Neuronal stem cell (in vitro differentiated cells): ENCODE results near the gene NFKB1.

ENCODE experiments used
- DNase-seq: peaks from one replicate; pipeline ENCODE4 v3.0.0-alpha.2; 2013; ENCODE audit warnings: low spot score
- H2AFZ ChIP-seq: one replicate; pipeline ENCODE4 v1.6.1; 2013; ENCODE audit warnings: mild to moderate bottlenecking, low read length, inconsistent platforms
- H2AK5ac ChIP-seq: 2 replicates; pipeline ENCODE4 v1.6.1; 2013; ENCODE audit warnings: low read depth, mild to moderate bottlenecking, inconsistent platforms, low read length, moderate library complexity, mixed read lengths
- H2BK120ac ChIP-seq: 2 replicates; pipeline ENCODE4 v1.6.1; 2013; ENCODE audit warnings: low read depth, mild to moderate bottlenecking, inconsistent platforms, low read length, moderate library complexity, mixed read lengths
- H2BK12ac ChIP-seq: one replicate; pipeline ENCODE4 v1.6.1; 2013; ENCODE audit warnings: low read length, inconsistent platforms
- H2BK15ac ChIP-seq: 2 replicates; pipeline ENCODE4 v1.6.1; 2013; ENCODE audit warnings: mild to moderate bottlenecking, low read length, inconsistent platforms, mixed read lengths
- H2BK5ac ChIP-seq: one replicate; pipeline ENCODE4 v1.6.1; 2013; ENCODE audit warnings: inconsistent platforms, mild to moderate bottlenecking, low read length, moderate library complexity
- H3K14ac ChIP-seq: one replicate; pipeline ENCODE4 v1.6.1; 2013; ENCODE audit warnings: low read length, inconsistent platforms
- H3K18ac ChIP-seq: 2 replicates; pipeline ENCODE4 v1.6.1; 2013; ENCODE audit warnings: low read length, inconsistent platforms
- H3K23ac ChIP-seq: 2 replicates; pipeline ENCODE4 v1.6.1; 2013; ENCODE audit warnings: low read depth, mild to moderate bottlenecking, mixed read lengths, low read length, inconsistent platforms; ENCODE audit not compliant: poor library complexity
- H3K27ac ChIP-seq: replicated peaks from 3 replicates; pipeline ENCODE4 v1.5.1; 2013; ENCODE audit warnings: low read length, inconsistent platforms
- H3K27me3 ChIP-seq, 3 experiments: 2 replicates each; pipeline ENCODE4 v1.6.1; 2013; ENCODE audit warnings: low read length in 3 of 3, mild to moderate bottlenecking in 2 of 3, inconsistent platforms in 1 of 3, low read depth in 1 of 3, mixed read lengths in 1 of 3, moderate library complexity in 1 of 3; ENCODE audit not compliant: control insufficient read depth in 3 of 3, insufficient read depth in 3 of 3
- H3K36me3 ChIP-seq, 2 donors: replicated peaks in 1 of 2; 2 replicates each; pipeline ENCODE4 v1.6.1; 2013; ENCODE audit warnings: low read length in 2 of 2; ENCODE audit not compliant: control insufficient read depth in 2 of 2, insufficient read depth in 2 of 2
- H3K4ac ChIP-seq: 2 replicates; pipeline ENCODE4 v1.6.1; 2013; ENCODE audit warnings: inconsistent platforms, mild to moderate bottlenecking, low read length, moderate library complexity
- H3K4me1 ChIP-seq, 2 donors: 1 replicate in 1 of 2; 2 replicates in 1 of 2; pipeline ENCODE4 v1.6.1; 2013; ENCODE audit warnings: low read length in 2 of 2, low read depth in 1 of 2; ENCODE audit not compliant: control insufficient read depth in 2 of 2, insufficient read depth in 1 of 2
- H3K4me2 ChIP-seq: one replicate; pipeline ENCODE4 v1.6.1; 2013; ENCODE audit warnings: mild to moderate bottlenecking, low read length, inconsistent platforms; ENCODE audit not compliant: insufficient read depth, poor library complexity, severe bottlenecking
- H3K4me3 ChIP-seq, 2 donors: 2 replicates each; pipeline ENCODE4 v1.5.1; 2013; ENCODE audit warnings: low read length in 2 of 2, mild to moderate bottlenecking in 2 of 2, inconsistent platforms in 1 of 2, moderate library complexity in 1 of 2
- H3K79me1 ChIP-seq: one replicate; pipeline ENCODE4 v1.6.1; 2013; ENCODE audit warnings: low read depth, mild to moderate bottlenecking, inconsistent platforms, low read length, moderate library complexity
- H3K9ac ChIP-seq: one replicate; pipeline ENCODE4 v1.6.1; 2013; ENCODE audit warnings: mild to moderate bottlenecking, low read depth, low read length, inconsistent platforms; ENCODE audit not compliant: poor library complexity
- H3K9me3 ChIP-seq, 2 donors: replicated peaks in 1 of 2; 2 replicates each; pipeline versions ENCODE3 to v1.6.1; 2013; ENCODE audit warnings: low read length in 2 of 2, mild to moderate bottlenecking in 2 of 2, inconsistent platforms in 1 of 2, low read depth in 1 of 2, mixed read lengths in 1 of 2, moderate library complexity in 1 of 2; ENCODE audit not compliant: control insufficient read depth in 2 of 2, insufficient read depth in 1 of 2
- H4K8ac ChIP-seq: one replicate; pipeline ENCODE4 v1.6.1; 2013; ENCODE audit warnings: low read depth, mild to moderate bottlenecking, inconsistent platforms, low read length, moderate library complexity
- H4K91ac ChIP-seq: one replicate; pipeline ENCODE4 v1.6.1; 2013; ENCODE audit warnings: low read length, low read depth, mild to moderate bottlenecking, inconsistent platforms; ENCODE audit not compliant: poor library complexity
- WGBS, 2 donors: extraction: QIAGEN DNeasy Blood & Tissue Kit; methylation state at CpG; one replicate each; pipeline ENCODE4 v1.1.7; 2013; ENCODE audit warnings: missing lambda C conversion rate in 2 of 2, mixed read lengths in 1 of 2; ENCODE audit not compliant: insufficient read length in 2 of 2, insufficient replicate concordance in 1 of 2; ENCODE audit errors: extremely low coverage in 2 of 2; 5-methylcytosine and 5-hydroxymethylcytosine counted together

NFKB1 gene

GRCh38 chr4:102543030-102543928 is 42.1 kb downstream of the NFKB1 start:
- H3K4me1 ChIP-seq, result no peaks in the 10 kb centered on the region
- no peak overlapping the region for H3K14ac ChIP-seq
- H2AK5ac ChIP-seq, result no peak overlapping the region
- no peak overlapping the region for H4K8ac ChIP-seq
- no peak overlapping the region for H3K27ac ChIP-seq
- H3K4ac ChIP-seq, result no peak overlapping the region
- no peak for DNase-seq
- H3K79me1 ChIP-seq, result no peaks in the 10 kb centered on the region
- no peak overlapping the region for H2BK12ac ChIP-seq
- H2BK15ac ChIP-seq, result no peak overlapping the region
- no peaks in the 10 kb centered on the region for H3K27me3 ChIP-seq
- no CpG with 5 or more reads among the region's 12 CpGs for WGBS, 2 donors
- H2BK120ac ChIP-seq, result no peak overlapping the region
- no peak overlapping the region for H3K4me2 ChIP-seq
- H3K36me3 ChIP-seq, result no peaks in the 10 kb centered on the region
- H3K4me3 ChIP-seq, result no peak overlapping the region
- no peak overlapping the region for H2BK5ac ChIP-seq
- H2AFZ ChIP-seq, result no peak overlapping the region
- no peak overlapping the region for H3K9ac ChIP-seq
- no peaks in the 10 kb centered on the region for H3K9me3 ChIP-seq
- H4K91ac ChIP-seq, result no peak overlapping the region
- H3K23ac ChIP-seq, result no peak overlapping the region
- no peak overlapping the region for H3K18ac ChIP-seq

- Histone ChIP-seq H3K36me3 (no peaks in the 10 kb centered on the region), H3K27ac (no peak overlapping the region), H3K18ac (no peak overlapping the region), H2AK5ac (no peak overlapping the region), H3K4ac (no peak overlapping the region), H3K9ac (no peak overlapping the region), H2BK15ac (no peak overlapping the region), H2BK120ac (no peak overlapping the region), H2BK12ac (no peak overlapping the region), H3K27me3 (no peaks in the 10 kb centered on the region), H2AFZ (no peak overlapping the region), H3K4me2 (no peak overlapping the region), H3K23ac (no peak overlapping the region), H4K8ac (no peak overlapping the region), H3K14ac (no peak overlapping the region), H3K9me3 (no peaks in the 10 kb centered on the region), H3K4me1 (no peaks in the 10 kb centered on the region), H2BK5ac (no peak overlapping the region), H3K79me1 (no peaks in the 10 kb centered on the region), H3K4me3 (no peak overlapping the region), H4K91ac (no peak overlapping the region)
- DNase-seq, result no peak
These were observed 45.5 kb downstream of the NFKB1 start for GRCh38 chr4:102546635-102547034.

- Histone ChIP-seq H3K4me3 (no peak overlapping the region), H2AK5ac (no peak overlapping the region), H2AFZ (no peak overlapping the region), H3K4me2 (no peak overlapping the region), H2BK15ac (no peak overlapping the region), H3K79me1 (no peaks in the 10 kb centered on the region), H3K14ac (no peak overlapping the region), H3K9ac (no peak overlapping the region), H2BK5ac (no peak overlapping the region), H3K23ac (no peak overlapping the region), H3K18ac (no peak overlapping the region), H2BK12ac (no peak overlapping the region), H3K27me3 (no peaks in the 10 kb centered on the region), H3K27ac (no peak overlapping the region), H2BK120ac (no peak overlapping the region), H3K9me3 (no peaks in the 10 kb centered on the region), H3K4me1 (no peaks in the 10 kb centered on the region), H4K8ac (no peak overlapping the region), H4K91ac (no peak overlapping the region), H3K4ac (no peak overlapping the region), H3K36me3 (no peaks in the 10 kb centered on the region)
- no peak for DNase-seq
- WGBS, 2 donors, result no CpG with 5 or more reads among the region's 2 CpGs
These were observed 46.8 kb downstream of the NFKB1 start for GRCh38 chr4:102547973-102548372.

- no peak overlapping the region for H2BK5ac ChIP-seq
- H3K18ac ChIP-seq, result no peak overlapping the region
- no peak overlapping the region for H3K4me2 ChIP-seq
- no peak overlapping the region for H2BK15ac ChIP-seq
- H3K23ac ChIP-seq, result no peak overlapping the region
- no peaks in the 10 kb centered on the region for H3K27me3 ChIP-seq
- no CpG with 5 or more reads among the region's 4 CpGs for WGBS, 2 donors
- no peak overlapping the region for H3K4me3 ChIP-seq
- no peaks in the 10 kb centered on the region for H3K36me3 ChIP-seq
- H3K4me1 ChIP-seq, result no peaks in the 10 kb centered on the region
- no peak overlapping the region for H4K91ac ChIP-seq
- H3K79me1 ChIP-seq, result no peaks in the 10 kb centered on the region
- H3K14ac ChIP-seq, result no peak overlapping the region
- no peak overlapping the region for H3K27ac ChIP-seq
- H3K4ac ChIP-seq, result no peak overlapping the region
- H2AFZ ChIP-seq, result no peak overlapping the region
- no peak overlapping the region for H2BK120ac ChIP-seq
- no peaks in the 10 kb centered on the region for H3K9me3 ChIP-seq
- no peak for DNase-seq
- no peak overlapping the region for H4K8ac ChIP-seq
- no peak overlapping the region for H2BK12ac ChIP-seq
- no peak overlapping the region for H3K9ac ChIP-seq
- H2AK5ac ChIP-seq, result no peak overlapping the region
These were observed 50.9 kb downstream of the NFKB1 start for GRCh38 chr4:102551958-102552565.
